Gastrocnemius medialis (tissue), 4 donors: ENCODE results near the gene FOXN1.

Experiments
- CTCF ChIP-seq, 5 experiments: fragments of 450-650 bp in 3 of 5; fragments of 200-600 bp in 2 of 5; sonication (generic) in 2 of 5; IDR thresholded peaks in 4 of 5; conservative IDR thresholded peaks in 1 of 5; 1 replicate in 4 of 5; 2 replicates in 1 of 5; pipeline ENCODE4 v1.5.1; 2016 to 2019; ENCODE audit warnings: antibody characterized with exemption in 5 of 5, mild to moderate bottlenecking in 3 of 5, moderate library complexity in 3 of 5
- POLR2A ChIP-seq, 2 donors: fragments of 450-650 bp; IDR thresholded peaks; one replicate each; pipeline ENCODE4 v1.6.1; 2017; ENCODE audit warnings: antibody characterized with exemption in 2 of 2, mild to moderate bottlenecking in 2 of 2, moderate library complexity in 2 of 2

- TF ChIP-seq POLR2A (IDR thresholded peaks at IDR 0.05) (no peak), CTCF (IDR thresholded peaks at IDR 0.05 in 4 of 5, conservative IDR thresholded peaks at IDR 0.05 in 1 of 5) (no peak)
Observed at GRCh38 chr17:28550858-28551257, 44.7 kb downstream of the FOXN1 start.
